Tibial nerve (tissue), 4 donors: Measurements from ENCODE around the gene SCUBE3. TPM values are rescaled to one million over a fixed set of nuclear protein-coding genes. Genes with fewer than 3 reads are reported as not detected.

ENCODE experiments used
- DNase-seq, 2 donors: peaks; one replicate each; pipeline ENCODE4 v3.0.0-alpha.2; 2019; ENCODE audit warnings: low spot score in 2 of 2
- H3K27ac ChIP-seq, 4 donors: fragments of 200-600 bp; sonication (generic) in 3 of 4; one replicate each; pipeline ENCODE4 v1.5.1; 2017 to 2019; ENCODE audit warnings: mild to moderate bottlenecking in 1 of 4
- H3K27me3 ChIP-seq, 2 donors: fragments of 200-600 bp; sonication (generic) in 1 of 2; one replicate each; pipeline versions ENCODE4 v1.5.1 to v1.6.0; 2017 to 2019
- H3K36me3 ChIP-seq, 3 donors: fragments of 200-600 bp; sonication (generic); one replicate each; pipeline ENCODE4 v1.5.1; 2018 to 2019
- H3K4me1 ChIP-seq, 4 donors: fragments of 200-600 bp; sonication (generic) in 3 of 4; one replicate each; pipeline ENCODE4 v1.5.1; 2017 to 2019
- H3K4me3 ChIP-seq, 4 donors: fragments of 200-600 bp; sonication (generic) in 3 of 4; one replicate each; pipeline ENCODE4 v1.5.1; 2017 to 2019; ENCODE audit warnings: mild to moderate bottlenecking in 1 of 4, moderate library complexity in 1 of 4
- H3K9me3 ChIP-seq, 4 donors: fragments of 200-600 bp; sonication (generic) in 3 of 4; one replicate each; pipeline ENCODE4 v1.5.1; 2017 to 2019
- EP300 ChIP-seq, 2 donors: sonication (generic); formaldehyde crosslinking; IDR thresholded peaks; one replicate each; pipeline ENCODE4 v1.6.1; 2017; ENCODE audit warnings: antibody characterized with exemption in 2 of 2, mild to moderate bottlenecking in 1 of 2
- POLR2A ChIP-seq, 2 donors: fragments of 450-650 bp; IDR thresholded peaks; one replicate each; pipeline ENCODE4 v1.6.1; 2017; ENCODE audit warnings: antibody characterized with exemption in 2 of 2, mild to moderate bottlenecking in 2 of 2, moderate library complexity in 2 of 2
- WGBS, 2 donors: methylation state at CpG; one replicate each; pipeline ENCODE4 v1.1.5; 2018; 5-methylcytosine and 5-hydroxymethylcytosine counted together
- total RNA-seq, 4 donors: library from RNA; depleted of rRNA; stranded (reverse); fragments of >200 nt; gene quantifications; one replicate each; pipeline ENCODE4 v1.1.0, GENCODE V29; 2016
- TF ChIP-seq, protein P1 (sequence below), 5 experiments: fragments of 200-600 bp in 3 of 5; fragments of 450-650 bp in 2 of 5; sonication (generic) in 3 of 5; IDR thresholded peaks; one replicate each; pipeline ENCODE4 v1.5.1; 2016 to 2019; ENCODE audit warnings: antibody characterized with exemption in 5 of 5, mild to moderate bottlenecking in 3 of 5, moderate library complexity in 2 of 5

The SCUBE3 gene
- 1 to 10 TPM in 1 of 4 donors, under 1 TPM in 3; 0.30 to 1.3 (median 0.50) TPM for total RNA-seq

DNA sequence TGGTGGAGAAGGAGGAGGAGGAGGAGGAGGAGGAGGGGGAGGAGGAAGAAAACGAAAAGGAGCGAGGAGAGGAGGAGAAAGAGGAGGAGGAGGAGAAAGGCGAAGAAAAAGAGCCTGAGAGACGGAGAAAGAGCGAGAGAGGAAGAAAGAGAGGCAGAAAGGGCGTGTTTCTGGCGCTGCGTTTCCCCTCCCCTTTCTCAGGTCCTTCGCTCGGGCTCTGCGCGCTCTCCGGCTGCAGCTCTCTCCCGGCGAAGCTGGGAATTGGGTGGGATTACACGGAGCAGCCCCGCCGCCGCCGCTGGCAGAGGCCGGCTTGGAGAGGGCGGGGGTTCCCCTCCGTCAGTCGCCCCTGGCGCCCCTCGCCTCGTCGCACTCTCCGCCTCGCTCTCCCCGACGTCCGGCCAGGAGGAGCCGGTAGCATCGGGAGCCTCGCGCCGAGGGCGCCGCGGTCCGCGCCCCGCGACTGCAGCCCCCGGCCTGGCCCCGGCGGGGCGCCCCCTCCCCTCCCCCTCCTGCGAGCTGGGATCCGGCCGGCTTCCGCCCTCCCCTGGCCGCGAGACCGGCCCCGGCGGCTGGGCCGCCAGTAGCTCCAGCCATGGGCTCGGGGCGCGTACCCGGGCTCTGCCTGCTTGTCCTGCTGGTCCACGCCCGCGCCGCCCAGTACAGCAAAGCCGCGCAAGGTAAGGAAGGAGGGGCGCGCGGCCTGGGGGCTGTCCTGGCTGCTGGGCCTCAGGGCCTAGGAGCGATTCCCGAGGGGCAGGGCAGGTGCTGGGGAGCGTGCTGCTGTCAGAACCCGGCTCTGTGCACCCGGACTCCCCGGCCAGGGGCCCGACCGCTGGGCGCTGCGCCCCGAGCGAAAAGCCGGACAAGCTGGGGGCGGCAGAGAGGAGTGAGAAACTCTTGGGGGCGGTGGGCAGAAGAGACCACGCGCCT is at the start of gene SCUBE3:
SCUBE3 (plus strand) TSS at position 133 of the 933 bp plus-strand sequence; CDS start at position 596, 463 bp downstream.
- Histone ChIP-seq H3K4me1 (peaks cover 0 to 48% (median 17%) of the 10 kb centered on the region in 4 donors), H3K9me3 (no peaks in the 10 kb centered on the region), H3K4me3 (peak within 1 kb of the TSS; percentile 36 to 59 (median 41)), H3K27ac (peak within 1 kb of the TSS in 1 of 4 donors; percentile 38), H3K27me3 (peaks cover 0 to 75% of the 10 kb centered on the region in 2 donors), H3K36me3 (no peaks in the 10 kb centered on the region)
- no peak for DNase-seq
- WGBS, 2 donors: 1% methylated on average over 62 to 88 of the region's 89 CpGs
- TF ChIP-seq, protein P1, sequence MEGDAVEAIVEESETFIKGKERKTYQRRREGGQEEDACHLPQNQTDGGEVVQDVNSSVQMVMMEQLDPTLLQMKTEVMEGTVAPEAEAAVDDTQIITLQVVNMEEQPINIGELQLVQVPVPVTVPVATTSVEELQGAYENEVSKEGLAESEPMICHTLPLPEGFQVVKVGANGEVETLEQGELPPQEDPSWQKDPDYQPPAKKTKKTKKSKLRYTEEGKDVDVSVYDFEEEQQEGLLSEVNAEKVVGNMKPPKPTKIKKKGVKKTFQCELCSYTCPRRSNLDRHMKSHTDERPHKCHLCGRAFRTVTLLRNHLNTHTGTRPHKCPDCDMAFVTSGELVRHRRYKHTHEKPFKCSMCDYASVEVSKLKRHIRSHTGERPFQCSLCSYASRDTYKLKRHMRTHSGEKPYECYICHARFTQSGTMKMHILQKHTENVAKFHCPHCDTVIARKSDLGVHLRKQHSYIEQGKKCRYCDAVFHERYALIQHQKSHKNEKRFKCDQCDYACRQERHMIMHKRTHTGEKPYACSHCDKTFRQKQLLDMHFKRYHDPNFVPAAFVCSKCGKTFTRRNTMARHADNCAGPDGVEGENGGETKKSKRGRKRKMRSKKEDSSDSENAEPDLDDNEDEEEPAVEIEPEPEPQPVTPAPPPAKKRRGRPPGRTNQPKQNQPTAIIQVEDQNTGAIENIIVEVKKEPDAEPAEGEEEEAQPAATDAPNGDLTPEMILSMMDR (IDR thresholded peaks at IDR 0.05): no peak
- TF ChIP-seq POLR2A (IDR thresholded peaks at IDR 0.05) (no peak), EP300 (IDR thresholded peaks at IDR 0.05) (no peak)

DNA sequence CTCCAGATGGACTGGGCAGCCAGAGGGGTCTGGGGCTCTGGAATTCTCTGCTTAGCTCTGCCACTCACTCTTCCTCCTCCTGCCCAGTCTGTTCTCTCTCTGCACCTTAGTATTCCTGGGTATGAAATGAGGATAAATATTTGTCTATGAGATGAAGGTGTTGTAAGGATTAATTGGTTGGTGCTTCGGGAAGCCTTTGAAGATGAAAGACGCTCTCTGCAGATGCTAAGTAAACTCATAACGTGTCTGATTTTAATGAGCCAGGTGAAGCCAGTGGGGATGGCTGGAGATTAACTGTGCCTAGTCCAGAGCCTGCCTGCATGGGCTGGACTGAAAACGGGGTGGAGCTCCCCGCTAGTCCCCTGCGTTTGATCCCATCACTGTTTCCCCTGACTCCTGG is 49.5 kb upstream of the SCUBE3 start:
- Histone ChIP-seq H3K36me3 (no peaks in the 10 kb centered on the region), H3K4me1 (peaks cover 0 to 22% (median 12%) of the 10 kb centered on the region in 4 donors), H3K4me3 (no peak overlapping the region), H3K9me3 (no peaks in the 10 kb centered on the region), H3K27ac (no peak overlapping the region), H3K27me3 (no peaks in the 10 kb centered on the region)
- TF ChIP-seq POLR2A (IDR thresholded peaks at IDR 0.05) (no peak), EP300 (IDR thresholded peaks at IDR 0.05) (no peak)
- TF ChIP-seq, protein P1 (IDR thresholded peaks at IDR 0.05): no peak
- no peak for DNase-seq
- 88 to 91% methylated on average over 6 of the region's 6 CpGs for WGBS, 2 donors

DNA sequence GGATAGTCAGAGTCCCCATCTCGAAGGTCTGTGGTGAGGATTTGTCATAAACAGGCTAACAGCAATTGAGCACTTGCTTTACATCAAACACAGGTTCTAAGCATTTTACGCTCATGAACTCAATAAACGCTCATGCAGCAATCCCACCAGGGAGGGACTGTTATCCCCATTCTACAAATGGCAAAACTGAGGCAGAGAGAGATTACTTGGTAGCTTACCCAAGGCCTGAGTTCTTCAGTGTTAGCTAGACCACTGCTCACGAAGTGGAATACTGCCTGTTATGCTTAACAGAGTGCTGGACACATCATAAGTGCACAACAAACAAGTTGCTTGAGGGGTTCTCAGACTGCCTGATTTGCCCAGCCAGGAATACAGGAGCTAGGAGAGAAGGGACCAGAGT is 48.9 kb upstream of the SCUBE3 start:
- Histone ChIP-seq H3K27ac (no peak overlapping the region), H3K4me3 (no peak overlapping the region), H3K9me3 (no peaks in the 10 kb centered on the region), H3K27me3 (no peaks in the 10 kb centered on the region), H3K36me3 (no peaks in the 10 kb centered on the region), H3K4me1 (peaks cover 0 to 22% (median 12%) of the 10 kb centered on the region in 4 donors)
- WGBS, 2 donors: 95 to 100% methylated on average over 4 of the region's 4 CpGs
- DNase-seq: no peak
- TF ChIP-seq EP300 (IDR thresholded peaks at IDR 0.05) (no peak), POLR2A (IDR thresholded peaks at IDR 0.05) (no peak)
- TF ChIP-seq, protein P1 (IDR thresholded peaks at IDR 0.05): no peak

DNA sequence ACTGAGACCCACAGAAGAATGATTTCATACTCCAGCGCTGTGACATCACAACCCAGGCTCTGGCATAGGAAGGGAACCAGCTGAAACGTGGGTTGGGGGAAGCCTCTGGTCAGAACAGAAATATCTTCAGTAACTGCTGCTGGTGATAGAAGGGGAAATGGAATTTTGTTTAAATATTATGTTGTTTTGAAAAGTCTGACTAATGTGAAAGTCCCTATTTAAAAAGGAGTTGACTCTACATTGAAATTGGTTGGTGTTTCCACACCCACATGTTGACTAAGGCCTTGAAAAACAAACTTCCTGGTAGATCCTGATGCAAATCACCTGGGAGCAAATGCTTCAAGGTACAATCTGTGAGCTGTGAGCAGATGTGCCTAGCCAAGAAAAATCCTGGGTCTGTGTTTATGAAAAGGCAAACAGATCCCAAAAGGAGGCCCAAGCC is 48.1 kb upstream of the SCUBE3 start:
- WGBS, 2 donors: 84 to 85% methylated on average over 2 of the region's 2 CpGs
- H3K27me3 ChIP-seq: no peaks in the 10 kb centered on the region
- TF ChIP-seq EP300 (IDR thresholded peaks at IDR 0.05) (no peak), POLR2A (IDR thresholded peaks at IDR 0.05) (no peak)
- TF ChIP-seq, protein P1 (IDR thresholded peaks at IDR 0.05): no peak
- no peaks in the 10 kb centered on the region for H3K9me3 ChIP-seq
- H3K4me3 ChIP-seq: no peak overlapping the region
- H3K36me3 ChIP-seq: no peaks in the 10 kb centered on the region
- no peak for DNase-seq
- H3K4me1 ChIP-seq: peaks cover 0 to 22% (median 12%) of the 10 kb centered on the region in 4 donors
- no peak overlapping the region for H3K27ac ChIP-seq

DNA sequence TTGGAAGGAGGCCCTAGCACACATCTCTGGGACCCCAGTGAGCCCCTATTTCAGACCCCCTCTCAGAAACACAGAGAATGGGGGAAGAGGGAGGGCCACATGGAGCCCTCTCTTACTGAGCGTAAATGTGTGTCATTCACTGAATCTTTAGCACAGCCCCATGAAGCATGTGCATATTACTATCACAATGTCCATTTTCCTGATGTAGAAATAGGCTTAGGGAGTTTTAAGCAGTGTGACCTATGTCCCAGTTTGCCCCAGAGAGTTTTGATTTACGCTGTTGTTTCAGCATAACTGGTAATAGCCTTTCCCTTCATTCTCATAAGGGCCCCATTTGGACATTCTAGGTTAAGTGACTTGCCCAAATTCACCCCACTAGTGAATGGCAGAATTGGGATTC is 47.6 kb upstream of the SCUBE3 start:
- Histone ChIP-seq H3K27me3 (no peaks in the 10 kb centered on the region), H3K27ac (no peak overlapping the region), H3K4me3 (no peak overlapping the region), H3K4me1 (peaks cover 0 to 18% (median 11%) of the 10 kb centered on the region in 4 donors), H3K9me3 (no peaks in the 10 kb centered on the region), H3K36me3 (no peaks in the 10 kb centered on the region)
- TF ChIP-seq POLR2A (IDR thresholded peaks at IDR 0.05) (no peak), EP300 (IDR thresholded peaks at IDR 0.05) (no peak)
- TF ChIP-seq, protein P1 (IDR thresholded peaks at IDR 0.05): no peak
- 87 to 88% methylated on average over 2 of the region's 2 CpGs for WGBS, 2 donors
- no peak for DNase-seq
